Activated B cell treated with CpG ODN at 0.5 μM for 24 hours (primary cell): Measurements from ENCODE around the gene SNX27. TPM values are rescaled to one million over a fixed set of nuclear protein-coding genes. Genes with fewer than 3 reads are reported as not detected.

ENCODE experiments used
- ATAC-seq: fragments of 200-7000 bp; cut with Tn5 transposase; one replicate; pipeline ENCODE4 v1.10.0; 2021; ENCODE audit warnings: low read depth, mild to moderate bottlenecking, moderate library complexity
- CTCF ChIA-PET: fragments of 350-600 bp; sonication (Branson Sonifier 250); formaldehyde crosslinking; loops from one replicate; lab custom pipeline; 2021; ENCODE audit warnings: antibody characterized with exemption; lab: Charles Lee
- POLR2A ChIA-PET: fragments of 350-600 bp; sonication (Branson Sonifier 250); formaldehyde crosslinking; loops from one replicate; lab custom pipeline; 2021; ENCODE audit warnings: antibody characterized with exemption; lab: Charles Lee
- DNase-seq: peaks from one replicate; pipeline ENCODE4 v3.0.0; 2022
- H3K27ac Mint-ChIP-seq: one replicate; pipeline ENCODE4 v1.8.0; 2020; ENCODE audit warnings: mixed read lengths
- H3K27me3 Mint-ChIP-seq: one replicate; pipeline ENCODE4 v1.8.0; 2021; ENCODE audit warnings: mixed read lengths
- H3K36me3 Mint-ChIP-seq: one replicate; pipeline ENCODE4 v1.8.0; 2021; ENCODE audit warnings: low read depth, mixed read lengths
- H3K4me1 Mint-ChIP-seq: one replicate; pipeline ENCODE4 v1.8.0; 2021; ENCODE audit warnings: mixed read lengths
- H3K4me3 Mint-ChIP-seq: one replicate; pipeline ENCODE4 v1.8.0; 2020; ENCODE audit warnings: mild to moderate bottlenecking, mixed read lengths
- H3K9me3 Mint-ChIP-seq: one replicate; pipeline ENCODE4 v1.8.0; 2020; ENCODE audit warnings: mixed read lengths
- CTCF ChIP-seq: fragments of 200-600 bp; IDR thresholded peaks from one replicate; pipeline ENCODE4 v1.8.0; 2022; ENCODE audit warnings: antibody characterized with exemption, mild to moderate bottlenecking
- intact Hi-C: fragments of 100-400 bp; cut with micrococcal nuclease; formaldehyde crosslinking; loops from one replicate; pipeline ENCODE4 v1.15.1; 2024
- total RNA-seq: library from RNA; stranded (reverse); gene quantifications from 2 replicates; pipeline ENCODE4 v1.2.3, GENCODE V29; 2022

Gene SNX27
- total RNA-seq, 1 donor from 2014 or later: 27.6 TPM

- Mint-ChIP-seq H3K36me3 (no peaks in the 10 kb centered on the region), H3K27ac (no peak overlapping the region), H3K27me3 (peaks cover 52% of the 10 kb centered on the region), H3K4me1 (peaks cover 27% of the 10 kb centered on the region), H3K4me3 (peak overlapping the region; percentile 81), H3K9me3 (no peaks in the 10 kb centered on the region)
- DNase-seq (no peak), ATAC-seq (no peak)
- intact Hi-C loops: no loop called here
- TF ChIP-seq CTCF: no peak
- ChIA-PET POLR2A (no interaction called here), CTCF (no interaction called here)
Measured at GRCh38 chr1:151720125-151720524, 108.3 kb downstream of the SNX27 start.

GRCh38 chr1:151720554-151720953, 108.7 kb downstream of the SNX27 start:
- ChIA-PET POLR2A (no interaction called here), CTCF (no interaction called here)
- peaks cover 49% of the 10 kb centered on the region for H3K27me3 Mint-ChIP-seq
- peak overlapping the region; percentile 35 for H3K27ac Mint-ChIP-seq
- ATAC-seq (no peak), DNase-seq (no peak)
- H3K4me1 Mint-ChIP-seq: peaks cover 27% of the 10 kb centered on the region
- peak overlapping the region; percentile 81 for H3K4me3 Mint-ChIP-seq
- intact Hi-C loops: no loop called here
- H3K36me3 Mint-ChIP-seq: no peaks in the 10 kb centered on the region
- TF ChIP-seq CTCF: no peak
- H3K9me3 Mint-ChIP-seq: no peaks in the 10 kb centered on the region

- peaks cover 50% of the 10 kb centered on the region for H3K27me3 Mint-ChIP-seq
- H3K9me3 Mint-ChIP-seq: no peaks in the 10 kb centered on the region
- no peaks in the 10 kb centered on the region for H3K36me3 Mint-ChIP-seq
- peaks cover 27% of the 10 kb centered on the region for H3K4me1 Mint-ChIP-seq
- POLR2A ChIA-PET: interaction anchor here (0.8 kb wide), 1 partner anchor 109 kb away, joined by 3 read pairs; the partner anchor contains the start of gene SNX27
- H3K27ac Mint-ChIP-seq: peak within 1 kb of the TSS; percentile 35
- peak; percentile 98 for ATAC-seq
- peak; percentile 36 for DNase-seq
- no peak for TF ChIP-seq CTCF
- H3K4me3 Mint-ChIP-seq: peak within 1 kb of the TSS; percentile 83
- intact Hi-C loops: loop anchor here (1.0 kb wide), 1 partner anchor 42 kb away; the partner anchor contains the start of gene MRPL9
- CTCF ChIA-PET: no interaction called here
Measured at GRCh38 chr1:151720974-151721787, 109.3 kb downstream of the SNX27 start, which contains the start of gene RIIAD1. TSS of gene RIIAD1 (plus strand) at chr1:151721522. CDS start at chr1:151721537, 15 bp downstream.

GRCh38 chr1:151721788-151722510, 110.1 kb downstream of the SNX27 start:
- Mint-ChIP-seq H3K9me3 (no peaks in the 10 kb centered on the region), H3K27me3 (peaks cover 53% of the 10 kb centered on the region), H3K27ac (no peak overlapping the region), H3K4me3 (peak overlapping the region; percentile 83), H3K4me1 (peaks cover 25% of the 10 kb centered on the region), H3K36me3 (no peaks in the 10 kb centered on the region)
- DNase-seq (no peak), ATAC-seq (no peak)
- POLR2A ChIA-PET: interaction anchor here (0.8 kb wide), 1 partner anchor 110 kb away, joined by 3 read pairs; the partner anchor contains the start of gene SNX27
- intact Hi-C loops: loop anchor here (1.0 kb wide), 1 partner anchor 41 kb away; the partner anchor contains the start of gene MRPL9
- CTCF ChIA-PET: interaction anchor here (0.9 to 1.2 kb wide), 2 partner anchors 129 to 441 kb away, joined by 3 to 4 read pairs; no protein-coding TSS in a partner anchor
- TF ChIP-seq CTCF: no peak
